Fibroblast of lung (primary cell): Measurements from ENCODE around the gene PHC2.

Experiments
- CTCF ChIP-seq, 2 donors: IDR thresholded peaks in 1 of 2; conservative IDR thresholded peaks in 1 of 2; 1 replicate in 1 of 2; 2 replicates in 1 of 2; pipeline ENCODE4 v1.5.1; 2011 to 2012; ENCODE audit warnings: low read length in 2 of 2, control low read depth in 1 of 2, inconsistent platforms in 1 of 2, low read depth in 1 of 2, mild to moderate bottlenecking in 1 of 2
- EZH2 ChIP-seq: IDR thresholded peaks from 2 replicates; pipeline ENCODE4 v1.5.1; 2012; ENCODE audit warnings: low read length, control low read depth, mild to moderate bottlenecking; ENCODE audit errors: missing control alignments

DNA sequence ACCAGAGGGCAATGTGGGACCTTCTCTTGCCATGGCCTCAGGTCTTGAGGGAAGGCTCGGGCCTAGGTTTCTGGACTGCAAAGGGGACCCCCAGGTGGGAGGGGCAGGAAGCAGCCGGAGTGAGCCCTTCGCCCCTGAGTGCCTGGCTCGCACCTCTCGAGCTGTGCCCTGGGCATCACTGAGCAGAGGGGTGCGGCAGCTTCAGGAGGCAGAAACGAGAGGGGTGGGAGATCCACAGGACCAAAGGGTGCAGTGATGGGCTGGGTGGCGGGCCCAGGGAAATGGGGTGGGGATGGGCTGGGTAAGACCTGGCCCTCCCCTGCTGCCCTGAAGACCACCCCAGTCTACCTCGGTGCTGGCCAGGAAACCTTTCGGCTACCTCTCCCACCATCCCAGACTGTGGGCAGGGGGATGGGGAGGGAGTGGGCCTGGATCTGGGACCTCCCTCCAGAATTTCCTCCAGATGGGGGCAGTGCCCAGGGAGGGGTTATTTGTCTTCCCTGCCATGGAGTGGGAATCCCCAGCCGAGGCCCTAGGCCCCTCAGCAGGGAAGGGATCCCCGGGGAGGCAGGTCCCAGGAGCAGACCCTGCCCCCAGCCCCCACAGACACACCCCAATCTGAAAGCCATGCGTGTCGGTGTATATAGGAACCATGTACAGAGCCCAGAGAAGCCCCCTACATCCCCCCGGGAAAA, 131.3 kb downstream of the PHC2 start:
- TF ChIP-seq CTCF (conservative IDR thresholded peaks at IDR 0.05 in 1 of 2, IDR thresholded peaks at IDR 0.05 in 1 of 2; ENCODE audit: low read depth in 1 of 2, low read length in 2 of 2) (no peak), EZH2 (no peak)
